Activated CD4-positive, alpha-beta T cell treated with anti-CD3 and anti-CD28 coated beads, Interleukin-2, amount 50 U/mL, for 24 hours (primary cell): ENCODE measurements around the gene RAB30.

ENCODE experiments used
- DNase-seq, 2 donors: peaks; one replicate each; pipeline ENCODE4 v3.0.0-alpha.2; 2020; ENCODE audit warnings: low read depth in 1 of 2, low spot score in 1 of 2

Gene RAB30

GRCh38 chr11:83070731-83071566 lies 748 bp downstream of the RAB30 start:
- DNase-seq = peak in 1 of 2 donors; percentile 22

- DNase-seq = no peak
Observed at GRCh38 chr11:83070044-83070701, 1.5 kb downstream of the RAB30 start.

GRCh38 chr11:83069441-83070043 lies 2.2 kb downstream of the RAB30 start:
- no peak for DNase-seq

- DNase-seq = no peak
Observed at GRCh38 chr11:83068568-83068967, 3.1 kb downstream of the RAB30 start.

GRCh38 chr11:83064011-83064410 lies 7.7 kb downstream of the RAB30 start:
- DNase-seq = no peak

- no peak for DNase-seq
Observed at GRCh38 chr11:83063073-83063754, 8.5 kb downstream of the RAB30 start.

GRCh38 chr11:83061883-83062282 lies 9.8 kb downstream of the RAB30 start:
- DNase-seq = no peak

GRCh38 chr11:83060965-83061364 lies 10.7 kb downstream of the RAB30 start:
- no peak for DNase-seq

- DNase-seq = no peak
Observed at GRCh38 chr11:83057721-83058120, 14.0 kb downstream of the RAB30 start.

GRCh38 chr11:83056611-83057010 lies 15.1 kb downstream of the RAB30 start:
- no peak for DNase-seq

- DNase-seq = no peak
Observed at GRCh38 chr11:83056204-83056603, 15.5 kb downstream of the RAB30 start.

- DNase-seq = no peak
Observed at GRCh38 chr11:83054904-83055380, 16.8 kb downstream of the RAB30 start.

- no peak for DNase-seq
Observed at GRCh38 chr11:83054001-83054400, 17.7 kb downstream of the RAB30 start.

- no peak for DNase-seq
Observed at GRCh38 chr11:83051760-83052671, 19.7 kb downstream of the RAB30 start.

GRCh38 chr11:83047515-83048225 lies 24.0 kb downstream of the RAB30 start:
- no peak for DNase-seq

- no peak for DNase-seq
Observed at GRCh38 chr11:83046621-83047172, 25.0 kb downstream of the RAB30 start.

- DNase-seq = no peak
Observed at GRCh38 chr11:83044958-83045712, 26.6 kb downstream of the RAB30 start.

- no peak for DNase-seq
Observed at GRCh38 chr11:83042964-83043711, 28.6 kb downstream of the RAB30 start.
